Mammary epithelial cell (primary cell): ENCODE measurements around the gene PLEKHA7.
"Not testable (repeated sequence)": the region's sequence is repeated elsewhere in the genome, so short reads cannot be mapped to it uniquely, and the experiment has no call there.

Source experiments
- EZH2 ChIP-seq: IDR thresholded peaks from 2 replicates; pipeline ENCODE4 v1.6.1; 2012; ENCODE audit warnings: low read length, inconsistent platforms, borderline replicate concordance
- TF ChIP-seq, protein P1 (sequence below), 2 donors: IDR thresholded peaks in 1 of 2; conservative IDR thresholded peaks in 1 of 2; 2 replicates each; pipeline ENCODE4 v1.5.1; 2011 to 2012; ENCODE audit warnings: inconsistent platforms in 2 of 2, low read length in 2 of 2, mild to moderate bottlenecking in 2 of 2, control low read depth in 1 of 2, low read depth in 1 of 2; ENCODE audit not compliant: insufficient read depth in 1 of 2; ENCODE audit errors: extremely low read depth in 1 of 2

DNA sequence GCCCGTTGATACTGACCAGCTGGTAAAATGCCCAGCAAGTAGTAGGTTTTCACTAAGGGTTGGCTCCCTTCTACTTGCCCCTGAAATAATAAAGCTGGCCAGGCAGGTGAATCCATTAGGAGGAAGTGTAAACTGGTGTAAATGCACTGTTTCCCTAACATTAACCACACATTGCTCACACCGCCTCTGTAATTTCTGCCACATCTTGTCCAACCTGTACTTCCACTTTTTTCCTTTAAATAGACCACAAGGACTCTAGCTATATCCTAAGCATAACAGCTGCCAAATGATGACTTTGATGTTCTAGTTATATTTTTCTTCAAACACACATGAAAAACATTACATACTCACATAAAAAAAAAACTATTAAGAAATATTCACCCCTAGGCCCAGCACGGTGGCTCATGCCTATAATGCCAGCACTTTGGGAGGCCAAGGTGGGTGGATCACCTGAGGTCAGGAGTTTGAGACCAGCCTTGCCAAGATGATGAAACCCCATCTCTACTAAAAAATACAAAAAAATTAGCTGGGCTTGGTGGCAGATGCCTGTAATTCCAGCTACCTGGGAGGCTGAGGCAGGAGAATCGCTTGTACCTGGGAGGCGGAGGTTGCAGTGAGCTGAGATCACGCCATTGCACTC is 95.6 kb downstream of the PLEKHA7 start:
- TF ChIP-seq EZH2: not testable (repeated sequence)
- TF ChIP-seq, protein P1, sequence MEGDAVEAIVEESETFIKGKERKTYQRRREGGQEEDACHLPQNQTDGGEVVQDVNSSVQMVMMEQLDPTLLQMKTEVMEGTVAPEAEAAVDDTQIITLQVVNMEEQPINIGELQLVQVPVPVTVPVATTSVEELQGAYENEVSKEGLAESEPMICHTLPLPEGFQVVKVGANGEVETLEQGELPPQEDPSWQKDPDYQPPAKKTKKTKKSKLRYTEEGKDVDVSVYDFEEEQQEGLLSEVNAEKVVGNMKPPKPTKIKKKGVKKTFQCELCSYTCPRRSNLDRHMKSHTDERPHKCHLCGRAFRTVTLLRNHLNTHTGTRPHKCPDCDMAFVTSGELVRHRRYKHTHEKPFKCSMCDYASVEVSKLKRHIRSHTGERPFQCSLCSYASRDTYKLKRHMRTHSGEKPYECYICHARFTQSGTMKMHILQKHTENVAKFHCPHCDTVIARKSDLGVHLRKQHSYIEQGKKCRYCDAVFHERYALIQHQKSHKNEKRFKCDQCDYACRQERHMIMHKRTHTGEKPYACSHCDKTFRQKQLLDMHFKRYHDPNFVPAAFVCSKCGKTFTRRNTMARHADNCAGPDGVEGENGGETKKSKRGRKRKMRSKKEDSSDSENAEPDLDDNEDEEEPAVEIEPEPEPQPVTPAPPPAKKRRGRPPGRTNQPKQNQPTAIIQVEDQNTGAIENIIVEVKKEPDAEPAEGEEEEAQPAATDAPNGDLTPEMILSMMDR (conservative IDR thresholded peaks at IDR 0.05 in 1 of 2, IDR thresholded peaks at IDR 0.05 in 1 of 2; ENCODE audit: extremely low read depth in 1 of 2, insufficient read depth in 1 of 2, low read depth in 1 of 2, low read length in 2 of 2): not testable (repeated sequence)
